ENCODE results near the gene EFCAB9.

DNA sequence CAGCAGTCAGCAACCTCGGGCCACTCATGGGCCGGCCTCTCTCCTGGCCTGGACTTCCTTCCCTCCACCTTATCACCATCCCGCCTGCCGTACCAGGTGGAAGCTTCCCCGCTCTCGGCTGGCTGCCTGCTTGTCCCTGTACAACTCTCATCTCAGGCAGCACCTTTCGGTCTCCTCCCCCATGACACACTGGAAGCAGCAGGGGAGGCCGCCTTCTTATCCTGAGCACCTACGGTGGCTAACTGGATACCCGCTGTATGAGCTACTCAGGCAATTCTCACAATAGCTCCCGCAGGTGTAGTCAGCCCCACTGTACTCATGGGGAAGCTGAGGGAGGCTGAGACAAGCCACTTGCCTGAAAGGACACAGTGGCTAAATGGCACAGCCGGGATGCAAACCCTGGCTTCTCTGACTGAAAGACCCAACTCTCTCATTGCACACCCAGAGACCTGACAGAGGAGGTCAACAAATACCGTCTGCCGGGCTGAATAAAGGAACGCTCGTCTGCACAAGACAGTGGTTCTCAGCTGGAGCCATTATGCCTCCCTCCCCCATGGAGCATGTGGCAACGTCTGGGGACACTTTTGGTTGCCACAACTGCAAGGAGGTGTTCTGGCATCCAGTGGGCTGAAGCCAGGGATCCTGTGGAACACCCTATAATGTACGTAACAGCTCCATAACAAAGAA, 15.5 kb upstream of the EFCAB9 start:
- no peak for TF ChIP-seq GATA3 (IDR thresholded peaks at IDR 0.05; ENCODE audit: low read depth, low read length)
- no peak for TF ChIP-seq GATA2 (IDR thresholded peaks at IDR 0.05; ENCODE audit: low read depth, low read length)
